Measurements from ENCODE around the gene WSCD1.

WSCD1 gene

DNA sequence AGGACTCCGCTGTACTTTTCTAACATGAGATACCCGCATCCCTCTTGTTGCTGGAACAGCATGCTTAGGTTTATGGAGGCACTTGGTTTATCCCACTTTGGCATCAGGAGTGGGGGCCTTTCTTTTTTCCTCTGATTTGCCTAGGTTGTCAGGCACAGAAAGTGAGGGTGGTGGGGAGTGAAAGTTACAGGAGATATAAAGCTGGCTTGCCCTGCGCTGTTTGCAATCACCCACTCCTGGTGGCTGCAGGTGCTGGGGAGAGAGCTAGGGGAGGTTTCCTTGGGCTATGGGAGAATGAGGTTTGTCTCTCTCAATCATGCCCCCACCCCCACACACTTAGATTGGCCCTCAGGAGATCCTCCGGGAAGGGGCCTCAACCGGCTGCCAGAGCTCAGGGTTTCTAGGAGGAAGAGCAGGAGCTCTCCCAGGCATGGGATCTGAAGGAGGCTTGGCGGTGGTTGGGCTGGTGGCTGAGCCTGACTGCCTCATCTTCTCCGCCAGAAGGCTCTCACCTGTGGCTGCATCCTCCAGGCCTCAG is 1.4 kb downstream of the WSCD1 start:
- TF ChIP-seq, protein P1, sequence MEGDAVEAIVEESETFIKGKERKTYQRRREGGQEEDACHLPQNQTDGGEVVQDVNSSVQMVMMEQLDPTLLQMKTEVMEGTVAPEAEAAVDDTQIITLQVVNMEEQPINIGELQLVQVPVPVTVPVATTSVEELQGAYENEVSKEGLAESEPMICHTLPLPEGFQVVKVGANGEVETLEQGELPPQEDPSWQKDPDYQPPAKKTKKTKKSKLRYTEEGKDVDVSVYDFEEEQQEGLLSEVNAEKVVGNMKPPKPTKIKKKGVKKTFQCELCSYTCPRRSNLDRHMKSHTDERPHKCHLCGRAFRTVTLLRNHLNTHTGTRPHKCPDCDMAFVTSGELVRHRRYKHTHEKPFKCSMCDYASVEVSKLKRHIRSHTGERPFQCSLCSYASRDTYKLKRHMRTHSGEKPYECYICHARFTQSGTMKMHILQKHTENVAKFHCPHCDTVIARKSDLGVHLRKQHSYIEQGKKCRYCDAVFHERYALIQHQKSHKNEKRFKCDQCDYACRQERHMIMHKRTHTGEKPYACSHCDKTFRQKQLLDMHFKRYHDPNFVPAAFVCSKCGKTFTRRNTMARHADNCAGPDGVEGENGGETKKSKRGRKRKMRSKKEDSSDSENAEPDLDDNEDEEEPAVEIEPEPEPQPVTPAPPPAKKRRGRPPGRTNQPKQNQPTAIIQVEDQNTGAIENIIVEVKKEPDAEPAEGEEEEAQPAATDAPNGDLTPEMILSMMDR (IDR thresholded peaks at IDR 0.05; ENCODE audit: low read depth, low read length, poor library complexity, severe bottlenecking), result no peak
- no peak for TF ChIP-seq EZH2phosphoT487 (IDR thresholded peaks at IDR 0.05; ENCODE audit: borderline replicate concordance, low read length)
- H3K4me3 ChIP-seq (ENCODE audit: low read length), result no peak overlapping the region
- no peak overlapping the region for H3K27ac ChIP-seq (ENCODE audit: low read depth, low read length)
- H3K4me2 ChIP-seq (ENCODE audit: low read length), result no peak overlapping the region
- no peaks in the 10 kb centered on the region for H3K9me2 ChIP-seq (replicated peaks; ENCODE audit: control insufficient read depth, low read length)
- no peaks in the 10 kb centered on the region for H3K4me1 ChIP-seq (ENCODE audit: control insufficient read depth, low read length)
- H3F3A ChIP-seq (ENCODE audit: control insufficient read depth, insufficient read depth), result no peaks in the 10 kb centered on the region
- no peaks in the 10 kb centered on the region for H3K36me3 ChIP-seq (ENCODE audit: control insufficient read depth, low read length)
- no peaks in the 10 kb centered on the region for H3K79me2 ChIP-seq (ENCODE audit: control insufficient read depth, low read length)
- H3K27me3 ChIP-seq (ENCODE audit: control insufficient read depth, low read length), result no peaks in the 10 kb centered on the region
- H3K9me3 ChIP-seq (ENCODE audit: control insufficient read depth, insufficient read depth, low read length), result no peaks in the 10 kb centered on the region
- no peaks in the 10 kb centered on the region for H4K20me1 ChIP-seq (ENCODE audit: control insufficient read depth, insufficient read depth, low read depth, low read length)

DNA sequence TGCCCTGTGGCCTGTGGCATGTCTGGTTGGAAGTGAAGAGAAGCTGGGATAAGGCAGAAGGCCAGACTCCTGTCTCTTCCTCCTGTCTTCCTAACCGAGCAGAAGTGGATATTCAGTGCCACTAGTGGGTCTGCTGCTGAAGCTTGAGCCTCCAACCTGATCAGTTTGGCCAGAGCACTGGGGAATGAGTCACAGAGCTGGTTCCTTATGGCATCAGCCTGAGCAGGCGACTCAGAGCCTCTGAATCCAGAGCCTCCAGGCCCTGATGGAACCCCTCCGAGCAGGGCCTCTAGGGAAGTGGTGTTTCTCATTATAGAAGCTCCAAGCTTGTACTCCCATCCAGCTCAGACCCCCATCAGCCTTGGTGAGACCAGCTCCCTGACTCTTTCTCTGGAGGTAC is 2.0 kb downstream of the WSCD1 start:
- Histone ChIP-seq H4K20me1 (ENCODE audit: control insufficient read depth, insufficient read depth, low read depth, low read length) (no peaks in the 10 kb centered on the region), H3K36me3 (ENCODE audit: control insufficient read depth, low read length) (no peaks in the 10 kb centered on the region), H3K4me1 (ENCODE audit: control insufficient read depth, low read length) (no peaks in the 10 kb centered on the region), H3K9me3 (ENCODE audit: control insufficient read depth, insufficient read depth, low read length) (no peaks in the 10 kb centered on the region), H3F3A (ENCODE audit: control insufficient read depth, insufficient read depth) (no peaks in the 10 kb centered on the region), H3K4me2 (ENCODE audit: low read length) (no peak overlapping the region), H3K79me2 (ENCODE audit: control insufficient read depth, low read length) (no peaks in the 10 kb centered on the region), H3K27me3 (ENCODE audit: control insufficient read depth, low read length) (no peaks in the 10 kb centered on the region), H3K9me2 (replicated peaks; ENCODE audit: control insufficient read depth, low read length) (no peaks in the 10 kb centered on the region), H3K4me3 (ENCODE audit: low read length) (no peak overlapping the region), H3K27ac (ENCODE audit: low read depth, low read length) (no peak overlapping the region)
- TF ChIP-seq EZH2phosphoT487 (IDR thresholded peaks at IDR 0.05; ENCODE audit: borderline replicate concordance, low read length), result no peak
- TF ChIP-seq, protein P1 (IDR thresholded peaks at IDR 0.05; ENCODE audit: low read depth, low read length, poor library complexity, severe bottlenecking), result no peak

DNA sequence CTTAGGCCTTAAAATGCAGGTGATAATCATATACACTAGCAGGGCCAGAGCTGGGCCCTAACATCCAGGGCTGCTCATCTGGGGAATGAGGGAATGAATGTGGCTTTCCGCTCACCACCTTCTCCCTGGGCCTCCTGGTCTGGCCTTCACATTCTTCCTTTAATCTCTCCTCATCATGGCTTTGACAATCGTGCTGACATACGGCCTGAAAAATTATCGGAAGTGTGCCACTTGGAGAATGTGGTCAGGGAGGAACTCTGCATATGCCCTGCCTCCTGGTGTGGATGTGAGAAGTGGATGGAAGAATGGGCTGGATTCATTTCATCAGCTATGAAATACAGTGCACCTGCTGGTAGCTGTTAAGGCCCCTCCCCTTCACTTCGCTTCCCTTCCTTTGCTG is 2.4 kb downstream of the WSCD1 start:
- Histone ChIP-seq H3K36me3 (ENCODE audit: control insufficient read depth, low read length) (no peaks in the 10 kb centered on the region), H4K20me1 (ENCODE audit: control insufficient read depth, insufficient read depth, low read depth, low read length) (no peaks in the 10 kb centered on the region), H3K4me1 (ENCODE audit: control insufficient read depth, low read length) (no peaks in the 10 kb centered on the region), H3K9me2 (replicated peaks; ENCODE audit: control insufficient read depth, low read length) (no peaks in the 10 kb centered on the region), H3K9me3 (ENCODE audit: control insufficient read depth, insufficient read depth, low read length) (no peaks in the 10 kb centered on the region), H3K79me2 (ENCODE audit: control insufficient read depth, low read length) (no peaks in the 10 kb centered on the region), H3K4me2 (ENCODE audit: low read length) (no peak overlapping the region), H3K27ac (ENCODE audit: low read depth, low read length) (no peak overlapping the region), H3K27me3 (ENCODE audit: control insufficient read depth, low read length) (no peaks in the 10 kb centered on the region), H3K4me3 (ENCODE audit: low read length) (no peak overlapping the region), H3F3A (ENCODE audit: control insufficient read depth, insufficient read depth) (no peaks in the 10 kb centered on the region)
- TF ChIP-seq EZH2phosphoT487 (IDR thresholded peaks at IDR 0.05; ENCODE audit: borderline replicate concordance, low read length), result no peak
- TF ChIP-seq, protein P1 (IDR thresholded peaks at IDR 0.05; ENCODE audit: low read depth, low read length, poor library complexity, severe bottlenecking), result no peak

Data from DOHH2 (cell line).